Anterior cingulate cortex (tissue), 58 donors: Measurements from ENCODE around the gene CD34.
A peak's percentile ranks its signal among the peaks of the same experiment; 100 is the strongest.

Source experiments
- DNase-seq, 58 donors: peaks; one replicate each; lab custom pipeline; 2025; lab: John Stamatoyannopoulos, UW

CD34 gene

GRCh38 chr1:207910591-207911354 lies at the start of gene CD34:
CD34 (minus strand) TSS chr1:207911125; CDS start chr1:207911080, 45 bp downstream.
- DNase-seq, result peak in 3 of 58 donors; percentile 10 to 29 (median 11)

DNA sequence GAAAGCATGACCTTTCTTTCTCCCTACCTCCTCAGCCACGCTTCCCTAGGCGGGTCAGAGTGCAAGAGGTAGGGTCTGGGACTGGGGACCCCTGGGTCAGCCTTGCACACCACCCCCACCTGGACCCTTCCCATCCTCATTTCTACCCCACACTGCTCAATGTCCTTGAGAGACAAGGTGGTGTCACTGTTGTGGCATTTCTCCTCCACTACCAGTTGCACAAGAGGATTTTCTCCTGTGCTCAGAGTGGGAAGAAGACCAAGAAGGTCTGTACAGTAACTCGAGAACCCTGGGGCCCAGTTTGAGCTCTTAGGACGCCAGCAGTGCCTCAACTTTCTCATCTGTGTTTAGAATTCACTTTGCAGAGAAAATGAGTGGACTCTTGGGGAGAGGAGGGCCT lies 49.4 kb upstream of the CD34 start:
- DNase-seq, result no peak

DNA sequence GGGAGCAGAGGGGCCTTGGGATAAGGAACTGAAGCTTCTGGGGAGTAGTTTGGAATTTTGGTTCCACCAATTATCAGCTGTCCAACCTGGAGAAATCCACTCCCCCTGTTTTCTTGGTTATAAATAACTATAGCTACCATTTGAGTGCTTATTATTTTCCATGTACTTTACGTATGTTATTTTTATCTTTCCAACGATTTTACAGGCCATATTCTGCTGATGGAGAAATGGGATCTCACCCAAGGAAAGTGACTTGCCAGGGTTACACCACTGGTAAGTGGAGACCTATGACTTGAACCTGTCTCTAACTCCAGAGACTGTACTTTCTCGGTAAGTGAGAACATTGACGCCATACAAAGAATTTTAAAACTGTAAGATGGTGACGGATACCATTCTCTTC lies 49.0 kb upstream of the CD34 start:
- no peak for DNase-seq

DNA sequence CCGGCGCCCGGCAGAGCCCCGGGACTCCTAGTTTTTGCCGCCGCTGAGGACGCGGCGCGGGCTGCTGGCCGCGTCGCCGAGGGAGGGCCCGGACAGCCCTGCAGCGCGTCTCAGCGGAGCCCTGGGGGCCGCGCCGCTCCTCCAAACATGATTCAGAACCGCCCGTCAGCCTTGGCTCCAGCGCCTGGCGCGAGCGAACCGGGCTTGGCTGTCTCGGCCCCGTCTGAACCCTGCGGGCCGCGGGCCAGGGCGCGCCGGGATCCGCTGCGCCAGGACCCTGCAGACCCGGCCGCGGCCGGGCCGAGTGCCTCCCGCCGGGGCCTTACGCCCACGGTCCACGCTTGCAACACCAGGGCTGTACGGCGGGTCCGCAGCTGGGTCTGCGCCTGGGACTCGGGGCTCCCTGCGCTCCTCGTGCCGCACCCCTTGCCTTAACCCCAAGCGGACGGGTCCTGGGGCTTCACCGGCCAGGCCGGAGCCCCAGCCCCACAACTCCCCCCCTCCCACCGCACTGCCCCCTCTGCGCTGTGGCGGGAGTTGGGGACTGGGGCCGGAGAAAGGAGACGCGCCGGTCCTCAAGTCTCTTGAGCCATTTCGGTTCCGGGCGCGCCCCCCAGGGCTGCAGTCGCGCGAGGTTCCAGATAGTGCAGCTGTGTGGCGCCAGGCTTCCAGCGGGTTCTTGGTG lies 48.4 kb upstream of the CD34 start:
- peak in 34 of 58 donors; percentile 2 to 73 (median 26) for DNase-seq

DNA sequence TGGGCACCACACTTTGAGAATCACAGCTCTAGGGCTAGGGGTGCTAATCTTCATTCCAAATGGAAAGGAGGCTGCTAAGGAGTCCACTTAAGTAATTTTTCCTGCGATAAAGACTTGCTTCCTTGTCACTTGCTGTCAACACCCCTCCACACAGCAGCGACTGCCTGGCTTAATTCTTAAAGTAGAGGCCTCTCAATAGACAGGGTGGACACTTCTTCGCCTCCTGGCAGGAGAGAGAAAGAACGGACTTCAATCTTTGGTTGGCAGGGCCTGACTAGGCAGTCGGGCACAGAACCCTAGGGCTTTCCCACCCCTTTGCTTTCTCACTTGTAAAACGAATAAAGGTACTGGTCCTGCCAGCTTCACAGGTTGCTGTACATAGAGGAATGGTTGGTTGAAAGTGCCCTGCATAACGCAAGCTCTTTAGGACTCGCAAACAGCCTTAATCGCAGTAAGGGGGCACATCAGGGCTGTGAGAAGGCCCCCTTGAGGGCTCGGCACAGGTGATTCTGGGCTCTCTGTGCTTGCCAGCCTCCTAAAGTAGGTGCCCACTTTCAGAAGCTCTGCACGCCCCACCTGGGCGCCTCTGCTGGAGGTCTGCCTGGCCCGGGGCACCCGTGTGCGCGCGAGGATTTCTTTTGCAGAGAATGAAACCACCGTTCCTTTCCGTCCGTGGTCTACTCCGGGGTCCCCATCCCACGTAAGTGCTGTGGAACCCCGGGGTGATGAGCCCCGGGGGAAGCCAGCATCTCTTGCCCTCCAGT lies 47.6 kb upstream of the CD34 start:
- DNase-seq, result no peak

DNA sequence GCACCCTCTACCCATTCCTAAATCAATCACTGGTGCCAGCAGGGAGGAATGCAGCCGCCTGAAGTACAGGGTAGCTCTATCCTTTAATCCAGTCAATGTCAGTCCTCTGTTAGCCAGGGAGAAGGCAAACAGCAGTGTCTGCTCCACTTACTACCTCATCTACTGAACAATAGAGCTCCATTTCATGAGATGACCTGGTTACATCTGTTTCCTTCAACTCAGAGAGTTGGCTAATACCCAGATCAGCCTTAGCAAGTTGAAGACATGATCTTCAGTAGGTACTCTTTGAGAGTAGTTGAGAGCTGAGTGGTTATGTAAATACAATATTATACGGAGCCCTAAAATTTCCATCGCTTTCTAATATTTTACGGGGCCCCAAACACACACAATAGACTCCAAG lies 46.1 kb upstream of the CD34 start:
- no peak for DNase-seq

DNA sequence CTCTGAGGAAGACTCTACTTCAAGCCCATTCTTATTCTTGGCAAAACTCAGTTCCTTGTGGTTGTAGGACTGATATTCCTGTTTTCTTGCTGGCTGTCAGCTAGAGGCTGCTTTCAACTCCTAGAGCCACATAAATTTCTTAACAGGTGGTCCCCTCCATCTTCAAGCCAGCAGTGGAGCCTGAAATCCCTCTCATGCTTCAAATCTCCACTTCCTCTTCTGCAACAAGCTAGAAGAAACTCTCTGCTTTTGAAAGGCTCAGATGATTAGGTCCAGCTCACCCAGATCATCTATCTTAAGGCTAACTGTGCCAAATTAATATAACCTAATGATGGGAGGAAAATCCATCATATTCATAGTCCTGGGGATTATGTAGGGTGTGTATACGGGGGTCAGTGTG lies 43.2 kb upstream of the CD34 start:
- DNase-seq, result no peak

GRCh38 chr1:207952617-207953542 lies 42.0 kb upstream of the CD34 start:
- DNase-seq, result no peak

- no peak for DNase-seq
Observed at GRCh38 chr1:207951652-207952051, 40.7 kb upstream of the CD34 start.

GRCh38 chr1:207950750-207951149 lies 39.8 kb upstream of the CD34 start:
- no peak for DNase-seq

GRCh38 chr1:207949571-207950195 lies 38.8 kb upstream of the CD34 start:
- DNase-seq, result no peak

- DNase-seq, result no peak
Observed at GRCh38 chr1:207948536-207949250, 37.8 kb upstream of the CD34 start.

DNA sequence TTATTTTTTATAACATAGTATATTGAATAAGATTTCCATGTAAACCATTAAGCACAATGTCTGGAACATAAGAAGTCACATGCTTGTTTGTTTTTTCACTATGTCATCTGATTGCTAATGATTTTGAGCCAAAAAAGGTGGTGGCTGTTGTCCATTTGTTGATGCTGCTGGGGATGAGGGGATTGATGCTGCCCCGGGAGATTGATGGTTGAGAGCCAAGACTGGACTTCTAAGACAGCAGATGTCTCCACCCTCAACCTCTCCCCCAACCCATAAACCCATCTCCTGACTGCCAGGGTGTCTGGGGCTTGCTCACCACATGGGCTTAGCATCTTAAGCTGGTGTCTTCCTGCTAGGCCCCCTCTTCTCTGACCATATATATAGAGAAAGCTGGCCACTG lies 35.8 kb upstream of the CD34 start:
- DNase-seq, result no peak

- DNase-seq, result no peak
Observed at GRCh38 chr1:207944571-207944970, 33.6 kb upstream of the CD34 start.

DNA sequence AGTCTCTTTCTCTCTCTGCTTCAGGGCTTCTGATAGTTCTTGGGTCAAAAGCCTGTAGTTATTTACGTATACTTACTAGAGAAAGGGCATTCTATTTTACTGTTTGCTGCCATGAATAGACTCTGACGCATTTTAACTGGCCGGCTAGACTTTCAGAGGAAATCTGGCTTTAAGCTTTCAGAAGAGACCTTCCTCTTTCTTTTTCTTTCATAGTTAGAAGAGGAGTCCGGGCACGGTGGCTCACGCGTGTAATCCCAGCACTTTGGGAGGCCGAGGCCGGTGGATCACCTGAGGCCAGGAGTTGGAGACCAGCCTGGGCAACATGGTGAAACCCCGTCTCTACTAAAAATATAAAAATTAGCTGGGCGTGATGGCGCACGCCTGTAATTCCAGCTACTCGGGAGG lies 31.4 kb upstream of the CD34 start:
- DNase-seq, result peak in 3 of 58 donors; percentile 4 to 50 (median 7)

DNA sequence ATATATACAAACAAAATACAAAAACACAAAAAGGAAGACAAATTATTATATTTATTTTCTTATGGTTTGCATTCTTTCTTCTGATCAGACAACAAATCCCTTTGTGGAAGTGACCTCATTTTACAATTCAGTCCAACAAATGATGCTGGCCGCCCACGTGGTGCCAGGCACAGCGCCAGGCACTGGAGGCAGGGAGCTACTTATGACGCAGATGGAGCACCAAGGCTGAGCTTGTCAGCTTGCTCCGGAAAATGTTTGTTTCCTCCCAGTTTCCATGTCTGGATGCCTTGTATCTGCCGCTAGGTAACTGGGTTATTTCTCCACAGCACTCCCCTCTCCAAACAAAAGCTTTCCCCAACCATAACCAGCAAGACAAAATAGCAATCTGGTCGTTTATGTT lies 30.7 kb upstream of the CD34 start:
- peak in 50 of 58 donors; percentile 9 to 79 (median 48) for DNase-seq

DNA sequence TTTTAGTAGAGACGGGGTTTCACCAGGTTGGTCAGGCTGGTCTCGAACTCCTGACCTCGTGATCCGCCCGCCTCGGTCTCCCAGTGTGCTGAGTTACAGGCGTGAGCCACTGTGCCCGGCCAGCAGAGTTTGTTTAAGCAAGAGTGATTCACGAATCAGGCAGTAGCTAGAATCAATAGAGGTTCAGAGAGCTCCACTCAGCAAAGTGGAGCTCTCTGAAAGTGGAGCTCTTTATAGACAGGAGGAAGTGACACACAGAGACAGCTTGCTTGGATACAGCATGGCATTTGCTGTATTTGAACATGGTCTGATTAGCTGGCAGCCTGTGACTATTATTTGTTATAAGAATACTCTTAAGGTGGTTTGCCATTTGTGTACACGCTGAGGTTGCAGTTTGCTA lies 27.1 kb upstream of the CD34 start:
- no peak for DNase-seq

- no peak for DNase-seq
Observed at GRCh38 chr1:207937204-207937603, 26.3 kb upstream of the CD34 start.

GRCh38 chr1:207935166-207935583 lies 24.2 kb upstream of the CD34 start:
- DNase-seq, result no peak
